Naive thymus-derived CD4-positive, alpha-beta T cell (primary cell): ENCODE measurements around the gene OR4K17. TPM values are rescaled to one million over a fixed set of nuclear protein-coding genes. Genes with fewer than 3 reads are reported as not detected.
"Not testable (repeated sequence)": the region's sequence is repeated elsewhere in the genome, so short reads cannot be mapped to it uniquely, and the experiment has no call there.

Source experiments
- ATAC-seq: fragments of 150-1000 bp; cut with Tn5 transposase; 2 replicates; pipeline ENCODE4 v1.10.0; 2021; ENCODE audit warnings: mild to moderate bottlenecking, moderate library complexity
- CTCF ChIA-PET: fragments of 350-600 bp; sonication (Branson Sonifier 250); formaldehyde crosslinking; loops from one replicate; lab custom pipeline; 2021; ENCODE audit warnings: antibody characterized with exemption; lab: Charles Lee
- POLR2A ChIA-PET: fragments of 350-600 bp; sonication (Branson Sonifier 250); formaldehyde crosslinking; loops from one replicate; lab custom pipeline; 2021; ENCODE audit warnings: antibody characterized with exemption, inconsistent platforms; lab: Charles Lee
- DNase-seq, 9 donors: peaks; one replicate each; pipeline versions ENCODE4 v3.0.0 to v3.0.0-alpha.2; 2020 to 2022; ENCODE audit warnings: mixed read lengths in 1 of 9
- H3K27ac ChIP-seq: one replicate; pipeline ENCODE4 v1.7.0; 2013; ENCODE audit warnings: mild to moderate bottlenecking, low read depth, low read length, moderate library complexity
- H3K27me3 ChIP-seq, 2 donors: one replicate each; pipeline ENCODE4 v1.7.0; 2013; ENCODE audit warnings: low read length in 2 of 2, mild to moderate bottlenecking in 2 of 2, moderate library complexity in 2 of 2; ENCODE audit not compliant: control insufficient read depth in 2 of 2, insufficient read depth in 2 of 2
- H3K36me3 ChIP-seq, 3 experiments: 1 replicate in 2 of 3; 2 replicates in 1 of 3; pipeline ENCODE4 v1.7.0; 2013; ENCODE audit warnings: low read length in 3 of 3, mild to moderate bottlenecking in 3 of 3, moderate library complexity in 1 of 3; ENCODE audit not compliant: insufficient read depth in 3 of 3, control insufficient read depth in 2 of 3
- H3K4me1 ChIP-seq, 2 donors: one replicate each; pipeline ENCODE4 v1.7.0; 2013; ENCODE audit warnings: low read length in 2 of 2, mild to moderate bottlenecking in 2 of 2, moderate library complexity in 1 of 2; ENCODE audit not compliant: control insufficient read depth in 2 of 2, insufficient read depth in 2 of 2
- H3K4me3 ChIP-seq: 2 replicates; pipeline ENCODE4 v1.7.0; 2013; ENCODE audit warnings: mild to moderate bottlenecking, low read length
- H3K9me3 ChIP-seq, 3 experiments: 1 replicate in 2 of 3; 2 replicates in 1 of 3; pipeline ENCODE4 v1.7.0; 2013; ENCODE audit warnings: low read length in 3 of 3; ENCODE audit not compliant: control insufficient read depth in 2 of 3
- H3K27ac Mint-ChIP-seq, 9 donors: one replicate each; pipeline ENCODE4 v1.8.0; 2020 to 2022; ENCODE audit warnings: mixed read lengths in 9 of 9, mild to moderate bottlenecking in 8 of 9, moderate library complexity in 5 of 9, inconsistent platforms in 2 of 9
- H3K27me3 Mint-ChIP-seq, 5 donors: one replicate each; pipeline ENCODE4 v1.8.0; 2021 to 2022; ENCODE audit warnings: mixed read lengths in 5 of 5, mild to moderate bottlenecking in 1 of 5
- H3K36me3 Mint-ChIP-seq, 5 donors: one replicate each; pipeline ENCODE4 v1.8.0; 2020 to 2022; ENCODE audit warnings: mixed read lengths in 5 of 5, mild to moderate bottlenecking in 3 of 5, inconsistent platforms in 1 of 5
- H3K4me1 Mint-ChIP-seq, 7 donors: one replicate each; pipeline ENCODE4 v1.8.0; 2020 to 2022; ENCODE audit warnings: mixed read lengths in 7 of 7, mild to moderate bottlenecking in 3 of 7, inconsistent platforms in 1 of 7
- H3K4me3 Mint-ChIP-seq, 10 donors: one replicate each; pipeline ENCODE4 v1.8.0; 2020 to 2022; ENCODE audit warnings: mild to moderate bottlenecking in 10 of 10, mixed read lengths in 10 of 10, moderate library complexity in 6 of 10, inconsistent platforms in 2 of 10
- H3K9me3 Mint-ChIP-seq, 11 donors: one replicate each; pipeline ENCODE4 v1.8.0; 2020 to 2022; ENCODE audit warnings: mixed read lengths in 11 of 11, mild to moderate bottlenecking in 4 of 11, inconsistent platforms in 1 of 11, moderate library complexity in 1 of 11
- intact Hi-C, 2 donors: fragments of 100-400 bp; cut with micrococcal nuclease; formaldehyde crosslinking; loops; one replicate each; pipeline ENCODE4 v1.15.1; 2023
- polyA plus RNA-seq, 2 donors: library from polyadenylated mRNA; unstranded; fragments of 300-500 nt; fragmentation: Illumina TruSeq; gene quantifications; one replicate each; pipeline ENCODE4 v1.2.3, GENCODE V29; 2021
- total RNA-seq, 6 experiments: library from RNA in 5 of 6; stranded (reverse) in 5 of 6; gene quantifications; 1 replicate in 5 of 6; 2 replicates in 1 of 6; pipeline ENCODE4 v1.2.3 and lab custom pipeline; 2021 to 2026

OR4K17 gene
- total RNA-seq (not detected), polyA plus RNA-seq (not detected), total RNA-seq (lab: John Stamatoyannopoulos, UW) (not detected)

GRCh38 chr14:20110438-20110837, at the start of gene OR4K17:
Gene OR4K17 (plus strand): TSS chr14:20110739. CDS start chr14:20117500, 6,761 bp downstream.
- ATAC-seq (no peak), DNase-seq (no peak)
- intact Hi-C loops = no loop called here
- no peaks in the 10 kb centered on the region for H3K9me3 ChIP-seq
- POLR2A ChIA-PET = no interaction called here
- Mint-ChIP-seq H3K9me3 (peaks cover 0 to 13% (median 3%) of the 10 kb centered on the region in 11 donors), H3K27ac (no peak within 1 kb of the TSS), H3K4me1 (no peaks in the 10 kb centered on the region), H3K27me3 (peaks cover 0 to 15% (median 7%) of the 10 kb centered on the region in 5 donors), H3K4me3 (no peak within 1 kb of the TSS), H3K36me3 (no peaks in the 10 kb centered on the region)
- CTCF ChIA-PET = no interaction called here
- no peaks in the 10 kb centered on the region for H3K36me3 ChIP-seq
- H3K4me3 ChIP-seq = no peak within 1 kb of the TSS
- H3K27ac ChIP-seq = no peak within 1 kb of the TSS
- no peaks in the 10 kb centered on the region for H3K27me3 ChIP-seq
- H3K4me1 ChIP-seq = no peaks in the 10 kb centered on the region

- no peak overlapping the region for H3K27ac ChIP-seq
- no peak overlapping the region for H3K4me3 ChIP-seq
- intact Hi-C loops = no loop called here
- ATAC-seq (no peak), DNase-seq (no peak)
- CTCF ChIA-PET = no interaction called here
- H3K4me3 Mint-ChIP-seq = no peak overlapping the region
- POLR2A ChIA-PET = no interaction called here
- H3K9me3 ChIP-seq = no peaks in the 10 kb centered on the region
- peaks cover 0 to 3% (median 0%) of the 10 kb centered on the region in 11 donors for H3K9me3 Mint-ChIP-seq
- H3K27me3 Mint-ChIP-seq = peaks cover 0 to 2% (median 0%) of the 10 kb centered on the region in 5 donors
- no peaks in the 10 kb centered on the region for H3K4me1 ChIP-seq
- H3K36me3 ChIP-seq = no peaks in the 10 kb centered on the region
- H3K27me3 ChIP-seq = no peaks in the 10 kb centered on the region
- H3K4me1 Mint-ChIP-seq = peaks cover 0 to 5% (median 3%) of the 10 kb centered on the region in 7 donors
- no peaks in the 10 kb centered on the region for H3K36me3 Mint-ChIP-seq
- H3K27ac Mint-ChIP-seq = no peak overlapping the region
Observed at GRCh38 chr14:20092050-20092449, 18.5 kb upstream of the OR4K17 start.

- intact Hi-C loops = no loop called here
- CTCF ChIA-PET = no interaction called here
- no peaks in the 10 kb centered on the region for H3K4me1 ChIP-seq
- H3K36me3 ChIP-seq = no peaks in the 10 kb centered on the region
- POLR2A ChIA-PET = interaction anchor here (0.7 kb wide), 1 partner anchor 588 kb away, joined by 4 read pairs; no protein-coding TSS in a partner anchor
- DNase-seq (no peak), ATAC-seq (no peak)
- no peaks in the 10 kb centered on the region for H3K9me3 ChIP-seq
- Mint-ChIP-seq H3K4me3 (no peak overlapping the region), H3K27me3 (peaks cover 0 to 2% (median 0%) of the 10 kb centered on the region in 5 donors), H3K27ac (no peak overlapping the region), H3K4me1 (peaks cover 0 to 5% (median 3%) of the 10 kb centered on the region in 7 donors), H3K36me3 (no peaks in the 10 kb centered on the region), H3K9me3 (no peaks in the 10 kb centered on the region)
- H3K27ac ChIP-seq = no peak overlapping the region
- no peaks in the 10 kb centered on the region for H3K27me3 ChIP-seq
- no peak overlapping the region for H3K4me3 ChIP-seq
Observed at GRCh38 chr14:20093442-20093841, 17.1 kb upstream of the OR4K17 start.

- peaks cover 2 to 22% (median 14%) of the 10 kb centered on the region in 5 donors for H3K27me3 Mint-ChIP-seq
- H3K27me3 ChIP-seq, H3K36me3 ChIP-seq, ATAC-seq, POLR2A ChIA-PET, H3K27ac Mint-ChIP-seq, intact Hi-C loops, H3K36me3 Mint-ChIP-seq, H3K4me3 Mint-ChIP-seq, H3K4me1 ChIP-seq, CTCF ChIA-PET, H3K4me3 ChIP-seq, H3K9me3 ChIP-seq, H3K27ac ChIP-seq, H3K4me1 Mint-ChIP-seq, DNase-seq: not testable (repeated sequence)
- peaks cover 0 to 12% (median 3%) of the 10 kb centered on the region in 11 donors for H3K9me3 Mint-ChIP-seq
Observed at GRCh38 chr14:20098926-20099770, 11.4 kb upstream of the OR4K17 start.

GRCh38 chr14:20112321-20112720, 1.8 kb downstream of the OR4K17 start:
- Mint-ChIP-seq H3K4me1 (no peaks in the 10 kb centered on the region), H3K27me3 (peaks cover 0 to 15% (median 5%) of the 10 kb centered on the region in 5 donors), H3K36me3 (no peaks in the 10 kb centered on the region), H3K9me3 (peaks cover 0 to 7% (median 0%) of the 10 kb centered on the region in 11 donors), H3K27ac (no peak overlapping the region), H3K4me3 (no peak overlapping the region)
- Histone ChIP-seq H3K27ac (no peak overlapping the region), H3K27me3 (no peaks in the 10 kb centered on the region), H3K9me3 (no peaks in the 10 kb centered on the region), H3K36me3 (no peaks in the 10 kb centered on the region), H3K4me3 (no peak overlapping the region), H3K4me1 (no peaks in the 10 kb centered on the region)
- ChIA-PET CTCF (no interaction called here), POLR2A (no interaction called here)
- DNase-seq = no peak
- intact Hi-C loops = no loop called here
- no peak for ATAC-seq

- Histone ChIP-seq H3K27ac (no peak overlapping the region), H3K4me3 (no peak overlapping the region), H3K27me3 (no peaks in the 10 kb centered on the region), H3K4me1 (no peaks in the 10 kb centered on the region), H3K9me3 (peaks cover 0 to 7% (median 0%) of the 10 kb centered on the region in 3 experiments), H3K36me3 (no peaks in the 10 kb centered on the region)
- Mint-ChIP-seq H3K4me3 (no peak overlapping the region), H3K9me3 (peaks cover 0 to 40% (median 20%) of the 10 kb centered on the region in 11 donors), H3K27ac (no peak overlapping the region), H3K27me3 (peaks cover 0 to 23% (median 19%) of the 10 kb centered on the region in 5 donors), H3K4me1 (no peaks in the 10 kb centered on the region), H3K36me3 (peaks cover 0 to 22% (median 0%) of the 10 kb centered on the region in 5 donors)
- ChIA-PET POLR2A (no interaction called here), CTCF (no interaction called here)
- ATAC-seq (no peak), DNase-seq (no peak)
- intact Hi-C loops = no loop called here
Observed at GRCh38 chr14:20116748-20117147, 6.2 kb downstream of the OR4K17 start.
